ENCODE measurements around the gene AGAP9.
"Not testable (repeated sequence)": the region's sequence is repeated elsewhere in the genome, so short reads cannot be mapped to it uniquely, and the experiment has no call there.

Gene AGAP9

DNA sequence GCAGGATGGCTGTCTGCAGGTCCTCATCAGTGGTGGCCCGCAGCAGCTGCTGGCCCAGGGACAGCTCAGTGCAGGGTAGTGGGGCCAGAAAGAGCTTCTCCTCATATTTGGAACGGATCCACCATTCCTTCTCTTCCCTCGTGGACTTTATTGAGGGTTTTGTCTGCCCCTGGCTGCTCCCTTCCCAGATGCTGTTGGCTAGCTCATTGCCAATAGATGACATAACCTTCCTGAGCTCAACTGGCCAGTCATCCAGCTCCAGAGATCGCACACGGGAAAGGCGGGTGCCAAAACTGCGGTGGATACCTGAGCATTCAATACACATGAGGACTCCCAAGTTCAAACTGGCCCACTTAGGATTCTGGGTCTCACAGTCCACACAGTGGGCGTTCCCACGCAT lies 21.1 kb downstream of the AGAP9 start:
- DNase-seq (ENCODE audit: low read depth in 1 of 2, low spot score in 1 of 2); in situ Hi-C loops (cut with HindIII; ENCODE audit: low pct_unique_long_range_greater_than_20kb, low sequenced_read_pairs): not testable (repeated sequence)

- DNase-seq (ENCODE audit: low read depth in 1 of 2, low spot score in 1 of 2); in situ Hi-C loops (cut with HindIII; ENCODE audit: low pct_unique_long_range_greater_than_20kb, low sequenced_read_pairs): not testable (repeated sequence)
These were observed 29.2 kb downstream of the AGAP9 start for GRCh38 chr10:47494226-47494625.

DNA sequence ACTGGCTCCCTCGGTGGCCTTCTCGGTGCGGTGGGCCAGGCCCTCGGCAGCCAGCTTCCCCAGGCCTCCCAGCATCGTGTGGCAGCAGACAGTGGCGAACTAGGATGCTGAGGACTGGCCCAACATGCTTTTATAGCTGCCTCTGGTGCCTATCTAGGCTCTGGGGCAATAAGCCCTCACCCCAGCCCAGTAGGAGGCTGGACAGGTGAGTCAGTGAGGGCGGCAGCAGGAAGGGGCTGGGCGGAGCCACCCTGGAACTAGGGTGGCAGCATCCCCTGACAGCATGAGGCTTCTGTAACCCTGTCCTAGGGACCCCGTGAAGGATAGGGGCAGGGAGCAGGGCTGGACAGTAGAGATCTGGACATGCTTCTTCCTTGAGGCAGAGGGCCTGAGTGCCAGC lies 31.8 kb downstream of the AGAP9 start, which contains the start of gene FAM25G:
FAM25G (minus strand) TSS at position 101 of the 400 bp plus-strand sequence; CDS start at position 75, 26 bp downstream.
- DNase-seq (ENCODE audit: low read depth in 1 of 2, low spot score in 1 of 2); in situ Hi-C loops (cut with HindIII; ENCODE audit: low pct_unique_long_range_greater_than_20kb, low sequenced_read_pairs): not testable (repeated sequence)

GRCh38 chr10:47489630-47490029 lies 33.8 kb downstream of the AGAP9 start:
- DNase-seq (ENCODE audit: low read depth in 1 of 2, low spot score in 1 of 2); in situ Hi-C loops (cut with HindIII; ENCODE audit: low pct_unique_long_range_greater_than_20kb, low sequenced_read_pairs): not testable (repeated sequence)

DNA sequence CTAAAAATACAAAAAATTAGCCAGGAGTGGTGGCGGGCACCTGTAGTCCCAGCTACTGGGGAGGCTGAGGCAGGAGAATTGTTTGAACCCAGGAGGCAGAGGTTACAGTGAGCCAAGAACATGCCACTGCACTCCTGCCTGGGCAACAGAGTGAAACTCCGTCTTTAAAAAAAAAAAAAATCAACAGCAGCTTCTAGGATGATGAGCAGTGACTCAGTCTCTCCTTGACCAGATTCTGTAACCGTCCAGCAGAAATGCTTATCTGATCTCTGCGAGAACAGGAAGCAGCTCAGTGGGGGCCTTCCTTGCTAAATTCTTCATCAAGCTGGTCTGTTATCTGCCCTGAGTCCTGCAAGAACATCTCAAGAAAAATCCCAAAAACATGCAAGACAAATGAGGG lies 37.5 kb downstream of the AGAP9 start:
- DNase-seq (ENCODE audit: low read depth in 1 of 2, low spot score in 1 of 2); in situ Hi-C loops (cut with HindIII; ENCODE audit: low pct_unique_long_range_greater_than_20kb, low sequenced_read_pairs): not testable (repeated sequence)

DNA sequence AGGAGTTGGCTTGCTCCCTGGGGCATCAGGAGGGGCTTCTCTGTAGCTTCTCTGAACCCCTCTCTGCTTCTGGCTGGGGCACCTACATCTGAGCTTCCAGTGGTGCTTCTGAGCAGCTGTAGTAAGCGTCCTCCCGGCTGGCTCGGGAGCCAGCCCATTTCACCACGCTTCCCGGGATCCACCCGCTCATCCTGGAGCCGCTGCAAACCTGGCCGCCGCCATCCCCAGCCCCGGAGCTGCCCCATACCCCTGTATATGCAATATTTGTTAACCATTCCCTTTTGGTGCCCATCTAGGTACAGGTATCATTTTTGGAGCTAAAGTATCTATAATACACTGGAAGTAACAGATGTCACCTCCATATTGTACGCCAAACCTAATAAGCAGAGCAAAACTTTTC lies 38.7 kb downstream of the AGAP9 start:
- in situ Hi-C loops (cut with HindIII; ENCODE audit: low pct_unique_long_range_greater_than_20kb, low sequenced_read_pairs); DNase-seq (ENCODE audit: low read depth in 1 of 2, low spot score in 1 of 2): not testable (repeated sequence)

DNA sequence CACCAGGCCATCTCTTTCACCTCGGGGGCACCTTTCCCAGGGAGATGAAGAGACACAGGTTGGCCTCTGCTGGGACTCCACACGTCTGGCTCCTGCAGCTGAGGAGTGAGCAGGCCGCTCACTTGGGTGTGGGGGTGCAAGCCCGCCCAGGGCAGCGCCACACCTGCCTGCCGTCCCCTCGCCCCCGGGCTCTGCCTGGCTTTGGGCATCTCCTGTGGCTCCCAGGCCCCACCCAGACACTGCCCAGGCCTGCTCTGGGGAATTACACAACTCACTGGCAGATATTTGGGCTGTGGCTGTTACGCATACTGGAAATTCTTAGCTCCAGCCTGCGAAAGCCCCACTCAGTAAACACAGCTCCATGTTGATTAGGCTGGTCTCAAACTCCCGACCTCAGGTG lies 39.5 kb downstream of the AGAP9 start, which contains the start of gene ANXA8:
ANXA8 (minus strand) TSS at position 193 of the 400 bp plus-strand sequence; CDS start at position 11, 182 bp downstream.
- in situ Hi-C loops (cut with HindIII; ENCODE audit: low pct_unique_long_range_greater_than_20kb, low sequenced_read_pairs); DNase-seq (ENCODE audit: low read depth in 1 of 2, low spot score in 1 of 2): not testable (repeated sequence)

- in situ Hi-C loops (cut with HindIII; ENCODE audit: low pct_unique_long_range_greater_than_20kb, low sequenced_read_pairs); DNase-seq (ENCODE audit: low read depth in 1 of 2, low spot score in 1 of 2): not testable (repeated sequence)
These were observed 41.1 kb downstream of the AGAP9 start for GRCh38 chr10:47482367-47482766.

DNA sequence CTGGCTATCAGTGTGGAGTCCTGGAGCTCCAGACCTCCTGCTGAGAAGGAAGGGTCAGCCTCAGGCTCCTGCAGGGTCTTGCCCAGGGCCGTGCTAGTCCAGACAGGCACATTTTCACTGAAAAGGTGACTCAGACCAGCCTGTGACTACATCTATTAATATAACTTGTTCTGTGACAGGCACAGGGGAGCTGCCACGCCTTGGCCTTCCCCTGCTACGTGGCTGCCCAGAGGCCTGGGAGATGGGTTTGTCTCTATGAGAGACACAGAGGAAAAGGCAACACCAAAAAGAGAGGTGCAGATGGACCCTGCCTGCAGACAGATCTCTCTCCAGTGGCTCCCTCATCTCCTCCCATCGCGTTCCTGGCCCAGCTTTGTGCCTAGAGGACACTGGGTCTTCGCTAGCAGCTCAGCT lies 41.7 kb downstream of the AGAP9 start:
- DNase-seq (ENCODE audit: low read depth in 1 of 2, low spot score in 1 of 2); in situ Hi-C loops (cut with HindIII; ENCODE audit: low pct_unique_long_range_greater_than_20kb, low sequenced_read_pairs): not testable (repeated sequence)

DNA sequence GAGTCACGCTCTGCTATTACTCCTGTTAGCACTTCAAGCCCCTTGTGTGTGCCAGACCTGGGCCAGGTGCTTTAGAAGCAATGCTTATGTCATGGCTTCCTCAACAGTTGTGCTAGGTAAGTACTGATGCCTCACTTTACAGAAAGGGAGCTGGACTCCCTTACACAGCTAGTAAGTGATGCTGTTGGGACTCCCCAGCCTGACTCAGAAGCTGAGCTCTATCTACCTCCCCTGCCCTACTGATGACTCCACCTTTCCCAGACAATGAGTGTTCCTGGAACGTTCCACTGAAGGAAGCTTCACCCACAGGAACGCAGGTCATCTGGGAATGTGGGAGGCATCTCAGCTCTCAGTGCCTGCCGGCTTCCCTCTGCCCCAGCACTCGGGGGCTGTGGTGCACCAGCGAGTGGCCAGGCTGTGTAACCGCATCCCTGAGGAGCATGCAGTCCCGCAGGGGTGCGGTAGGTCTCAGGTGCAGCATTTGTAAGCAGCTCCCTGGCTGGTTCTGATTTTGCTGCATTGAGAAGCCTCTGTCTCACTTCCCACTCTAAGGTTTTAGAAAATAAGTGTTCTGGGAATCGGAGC lies 42.2 kb downstream of the AGAP9 start:
- in situ Hi-C loops (cut with HindIII; ENCODE audit: low pct_unique_long_range_greater_than_20kb, low sequenced_read_pairs); DNase-seq (ENCODE audit: low read depth in 1 of 2, low spot score in 1 of 2): not testable (repeated sequence)

GRCh38 chr10:47480133-47480532 lies 43.3 kb downstream of the AGAP9 start:
- DNase-seq (ENCODE audit: low read depth in 1 of 2, low spot score in 1 of 2); in situ Hi-C loops (cut with HindIII; ENCODE audit: low pct_unique_long_range_greater_than_20kb, low sequenced_read_pairs): not testable (repeated sequence)

DNA sequence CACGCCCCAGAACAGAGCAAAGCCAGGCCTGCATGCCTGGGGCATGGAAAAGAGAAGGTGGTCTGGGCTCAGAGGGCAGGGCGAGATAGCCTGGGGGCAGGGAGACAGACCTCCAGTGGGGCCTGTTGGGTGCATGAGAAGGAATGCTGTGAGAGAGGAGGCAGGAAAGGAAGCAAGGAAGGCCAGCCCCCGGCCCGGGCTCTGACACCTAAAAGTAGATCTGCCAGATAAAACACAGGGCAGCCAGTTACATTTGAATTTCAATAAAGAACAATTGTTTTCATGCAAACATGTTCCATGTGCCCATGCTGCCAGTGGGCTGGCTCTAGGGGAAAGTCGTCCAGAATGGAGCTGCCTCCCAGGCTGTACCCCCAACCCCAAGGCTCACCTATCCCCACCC lies 45.3 kb downstream of the AGAP9 start:
- in situ Hi-C loops (cut with HindIII; ENCODE audit: low pct_unique_long_range_greater_than_20kb, low sequenced_read_pairs); DNase-seq (ENCODE audit: low read depth in 1 of 2, low spot score in 1 of 2): not testable (repeated sequence)

DNA sequence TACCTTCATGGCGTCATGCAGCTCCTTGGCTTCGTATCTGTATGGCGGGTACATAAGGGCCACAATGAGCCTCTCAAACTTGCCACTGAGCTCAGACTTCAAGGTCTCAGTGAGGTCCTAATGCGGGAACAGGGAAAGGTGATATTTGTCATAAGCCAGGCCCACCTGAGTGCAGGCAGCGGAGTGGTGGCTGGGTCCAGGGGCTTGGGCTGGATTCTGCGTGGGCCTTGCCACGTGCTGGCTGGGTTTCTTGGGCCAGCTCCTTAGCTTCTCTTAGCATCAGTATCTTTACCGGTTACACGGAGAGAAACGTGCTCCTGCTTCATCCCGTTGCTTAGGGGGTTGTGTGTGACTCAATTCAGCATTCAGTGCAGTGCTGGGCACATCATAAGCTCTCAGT lies 46.4 kb downstream of the AGAP9 start:
- DNase-seq (ENCODE audit: low read depth in 1 of 2, low spot score in 1 of 2); in situ Hi-C loops (cut with HindIII; ENCODE audit: low pct_unique_long_range_greater_than_20kb, low sequenced_read_pairs): not testable (repeated sequence)

- in situ Hi-C loops (cut with HindIII; ENCODE audit: low pct_unique_long_range_greater_than_20kb, low sequenced_read_pairs); DNase-seq (ENCODE audit: low read depth in 1 of 2, low spot score in 1 of 2): not testable (repeated sequence)
These were observed 48.3 kb downstream of the AGAP9 start for GRCh38 chr10:47475101-47475500.

DNA sequence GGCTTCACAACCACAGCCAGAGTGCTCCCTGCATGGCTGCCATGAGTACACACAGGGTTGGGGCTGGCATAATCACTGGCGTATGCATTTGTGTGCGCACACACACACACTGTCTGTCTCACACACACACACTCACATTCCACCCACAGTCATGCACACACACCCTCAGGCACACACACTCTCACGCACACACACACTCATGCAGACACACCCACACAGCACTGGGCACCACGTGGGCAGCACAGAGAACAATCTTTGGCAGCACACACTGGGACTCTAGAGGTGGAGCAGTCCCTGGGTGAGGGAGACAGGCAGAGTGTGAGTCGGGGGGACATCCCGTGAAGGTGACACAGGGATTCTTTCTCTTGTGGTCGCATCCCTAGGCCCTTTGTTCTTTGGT lies 49.9 kb downstream of the AGAP9 start:
- in situ Hi-C loops (cut with HindIII; ENCODE audit: low pct_unique_long_range_greater_than_20kb, low sequenced_read_pairs); DNase-seq (ENCODE audit: low read depth in 1 of 2, low spot score in 1 of 2): not testable (repeated sequence)

GRCh38 chr10:47472647-47473046 lies 50.8 kb downstream of the AGAP9 start:
- DNase-seq (ENCODE audit: low read depth in 1 of 2, low spot score in 1 of 2); in situ Hi-C loops (cut with HindIII; ENCODE audit: low pct_unique_long_range_greater_than_20kb, low sequenced_read_pairs): not testable (repeated sequence)

DNA sequence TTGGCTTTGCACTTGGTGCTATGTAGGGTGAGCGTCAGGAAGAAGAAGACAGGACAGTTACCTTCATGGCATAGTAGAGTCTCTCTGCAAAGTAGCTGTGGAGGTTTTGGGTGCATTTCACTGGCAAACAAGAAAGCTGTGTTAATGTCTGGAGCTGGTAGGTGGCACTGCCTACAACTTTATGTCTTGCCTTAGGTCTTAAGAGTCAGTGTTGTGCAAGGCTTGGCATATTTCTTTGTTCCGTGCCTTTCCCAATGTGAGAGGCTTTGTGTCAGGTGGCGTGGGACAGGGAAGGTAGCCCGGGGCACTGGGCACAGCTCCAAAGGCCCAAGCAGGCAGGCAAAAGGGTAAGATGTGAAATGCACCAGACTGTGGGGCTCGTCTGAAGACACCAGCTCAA lies 51.4 kb downstream of the AGAP9 start:
- DNase-seq (ENCODE audit: low read depth in 1 of 2, low spot score in 1 of 2); in situ Hi-C loops (cut with HindIII; ENCODE audit: low pct_unique_long_range_greater_than_20kb, low sequenced_read_pairs): not testable (repeated sequence)

- DNase-seq (ENCODE audit: low read depth in 1 of 2, low spot score in 1 of 2); in situ Hi-C loops (cut with HindIII; ENCODE audit: low pct_unique_long_range_greater_than_20kb, low sequenced_read_pairs): not testable (repeated sequence)
These were observed 54.5 kb downstream of the AGAP9 start for GRCh38 chr10:47468731-47469528.

GRCh38 chr10:47467957-47468356 lies 55.5 kb downstream of the AGAP9 start:
- DNase-seq (ENCODE audit: low read depth in 1 of 2, low spot score in 1 of 2); in situ Hi-C loops (cut with HindIII; ENCODE audit: low pct_unique_long_range_greater_than_20kb, low sequenced_read_pairs): not testable (repeated sequence)

Data from T47D (cell line).